SKM-1 treated with dmso at 0.1 percent for 144 hours (cell line): ENCODE results near the gene KDM4B.
"Not testable (repeated sequence)": the region's sequence is repeated elsewhere in the genome, so short reads cannot be mapped to it uniquely, and the experiment has no call there.

Experiments
- DNase-seq: peaks from one replicate; lab custom pipeline; 2025; ENCODE audit not compliant: unreplicated experiment; lab: John Stamatoyannopoulos, UW

Gene KDM4B

GRCh38 chr19:4968462-4969291, at the start of gene KDM4B:
KDM4B (plus strand) TSS chr19:4969113; CDS start chr19:5032891, 63,778 bp downstream.
- peak; percentile 99 for DNase-seq

DNA sequence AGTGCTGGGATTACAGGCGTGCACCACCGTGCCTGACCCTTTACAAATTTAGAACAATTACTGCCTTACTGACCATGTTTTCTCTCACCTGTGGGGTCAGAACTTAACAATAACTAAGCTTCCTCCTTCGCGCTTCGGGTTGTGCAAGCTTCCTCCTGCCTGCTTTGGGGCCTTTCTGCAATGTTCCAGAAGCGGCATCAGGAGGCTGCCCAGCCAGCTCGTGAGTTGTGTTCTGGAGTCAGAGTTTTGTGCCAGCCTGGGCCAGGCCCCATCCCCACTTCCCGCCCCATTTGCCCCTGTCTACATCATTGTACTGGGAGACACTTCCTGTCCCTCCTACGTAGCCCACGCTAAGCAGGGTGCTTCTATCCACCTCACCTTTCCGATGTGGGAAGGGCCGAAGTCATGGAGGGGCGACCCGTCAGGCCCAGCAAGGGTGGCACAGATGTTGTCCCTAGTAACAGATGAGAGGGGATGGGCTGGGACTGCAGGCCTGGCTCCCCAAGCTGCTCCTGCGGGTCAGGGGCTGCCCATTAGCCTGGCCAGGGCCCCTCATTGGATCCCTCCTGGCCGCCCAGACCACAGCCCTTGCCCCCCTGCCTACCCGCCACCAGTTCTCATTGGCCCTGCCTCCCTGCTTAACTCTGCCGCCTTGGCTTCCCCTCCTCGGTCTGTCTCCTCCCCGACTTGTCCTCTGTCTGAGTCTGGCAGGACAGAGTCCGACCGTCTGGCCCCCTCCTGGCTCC, 46.2 kb upstream of the KDM4B start:
- peak; percentile 62 for DNase-seq

GRCh38 chr19:4923276-4923747, 45.6 kb upstream of the KDM4B start:
- no peak for DNase-seq

DNA sequence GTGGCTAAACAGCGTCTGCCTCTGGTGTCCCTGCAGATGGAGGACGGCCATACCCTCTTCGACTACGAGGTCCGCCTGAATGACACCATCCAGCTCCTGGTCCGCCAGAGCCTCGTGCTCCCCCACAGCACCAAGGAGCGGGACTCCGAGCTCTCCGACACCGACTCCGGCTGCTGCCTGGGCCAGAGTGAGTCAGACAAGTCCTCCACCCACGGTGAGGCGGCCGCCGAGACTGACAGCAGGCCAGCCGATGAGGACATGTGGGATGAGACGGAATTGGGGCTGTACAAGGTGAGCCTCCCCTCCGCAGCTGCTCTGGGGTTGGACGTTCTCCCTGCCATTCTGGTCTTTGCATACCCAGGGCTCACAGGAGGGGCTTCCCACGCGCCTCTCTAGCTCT, 39.7 kb upstream of the KDM4B start:
- DNase-seq = no peak

GRCh38 chr19:4930664-4931063, 38.2 kb upstream of the KDM4B start:
- DNase-seq = no peak

GRCh38 chr19:4932711-4933110, 36.2 kb upstream of the KDM4B start:
- DNase-seq = no peak

DNA sequence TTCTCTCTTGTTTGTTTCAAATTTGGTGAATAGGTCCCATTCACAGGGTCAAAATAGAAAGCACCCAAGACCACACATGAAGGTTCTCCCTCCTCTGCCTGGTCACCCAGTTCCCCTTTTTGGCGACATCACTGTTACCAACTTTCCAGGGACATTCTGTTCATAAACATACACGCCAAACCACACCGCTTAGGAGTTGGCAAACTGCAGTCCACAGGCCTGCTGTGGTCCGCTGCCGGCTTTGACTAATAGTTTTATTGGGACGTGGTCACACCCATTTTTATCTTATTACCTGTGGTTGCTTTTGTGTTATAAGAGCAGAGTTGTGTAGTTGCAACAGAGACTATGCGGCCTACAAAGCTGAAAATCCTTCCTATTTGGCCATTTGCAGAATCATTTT, 35.4 kb upstream of the KDM4B start:
- no peak for DNase-seq

DNA sequence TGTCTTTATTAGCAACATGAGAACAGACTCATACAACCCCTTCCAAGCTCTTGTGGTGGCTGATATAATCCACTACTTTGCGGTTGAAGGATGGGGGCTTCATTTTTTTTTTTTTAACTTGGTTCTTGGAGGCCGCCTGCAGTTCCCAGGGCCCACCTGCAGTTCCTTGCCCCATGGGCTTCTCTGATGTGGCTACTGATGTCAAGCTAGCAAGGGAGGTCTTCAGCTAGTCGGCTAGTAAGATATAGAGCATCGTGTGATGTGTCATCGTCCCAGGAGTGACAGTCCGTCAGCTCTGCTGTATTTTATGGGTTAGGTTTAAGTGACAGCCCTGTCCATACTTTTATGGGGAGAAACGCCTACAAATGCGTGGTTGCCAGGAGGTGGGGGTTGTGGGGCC, 33.5 kb upstream of the KDM4B start:
- DNase-seq = no peak

DNA sequence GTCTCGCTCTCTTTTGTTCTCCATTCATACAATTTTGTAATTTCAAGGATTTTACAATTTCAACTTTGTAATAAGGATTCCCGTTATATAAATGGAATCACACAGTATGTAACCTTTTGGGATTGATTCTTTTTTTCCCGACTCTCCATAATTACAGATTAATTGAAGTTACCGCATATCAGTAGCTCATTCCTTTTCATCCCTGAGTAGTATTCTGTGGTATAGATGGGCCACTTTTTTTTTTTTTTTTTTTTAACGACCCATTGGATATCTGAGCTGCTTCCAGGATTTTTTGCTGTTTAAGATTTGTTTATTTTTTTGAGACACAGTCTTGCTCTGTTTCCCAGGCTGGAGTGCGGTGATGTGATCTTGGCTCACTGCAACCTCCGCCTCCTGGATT, 31.9 kb upstream of the KDM4B start:
- no peak for DNase-seq

DNA sequence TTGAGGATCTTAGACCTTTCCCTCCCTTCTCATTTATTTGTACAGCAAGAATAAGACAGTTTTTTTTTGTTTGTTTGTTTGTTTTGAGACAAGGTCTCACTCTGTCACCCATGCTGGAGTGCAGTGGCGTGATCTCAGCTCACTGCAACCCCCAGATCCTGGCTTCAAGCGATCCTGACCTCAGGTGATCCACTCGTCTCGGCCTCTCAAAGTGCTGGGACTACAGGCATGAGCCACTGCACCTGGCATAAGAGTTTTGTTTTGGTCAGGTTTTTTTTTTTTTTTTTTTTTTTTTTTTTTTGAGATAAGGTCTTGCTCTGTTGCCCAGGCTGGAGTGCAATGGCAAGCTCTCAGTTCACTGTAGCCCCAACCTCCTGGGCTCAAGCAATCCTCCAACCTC, 30.5 kb upstream of the KDM4B start:
- DNase-seq = not testable (repeated sequence)

- DNase-seq = no peak
Observed at GRCh38 chr19:4939466-4939865, 29.4 kb upstream of the KDM4B start.

- not testable (repeated sequence) for DNase-seq
Observed at GRCh38 chr19:4941638-4942169, 27.2 kb upstream of the KDM4B start.

GRCh38 chr19:4950650-4951049, 18.3 kb upstream of the KDM4B start:
- DNase-seq = not testable (repeated sequence)

DNA sequence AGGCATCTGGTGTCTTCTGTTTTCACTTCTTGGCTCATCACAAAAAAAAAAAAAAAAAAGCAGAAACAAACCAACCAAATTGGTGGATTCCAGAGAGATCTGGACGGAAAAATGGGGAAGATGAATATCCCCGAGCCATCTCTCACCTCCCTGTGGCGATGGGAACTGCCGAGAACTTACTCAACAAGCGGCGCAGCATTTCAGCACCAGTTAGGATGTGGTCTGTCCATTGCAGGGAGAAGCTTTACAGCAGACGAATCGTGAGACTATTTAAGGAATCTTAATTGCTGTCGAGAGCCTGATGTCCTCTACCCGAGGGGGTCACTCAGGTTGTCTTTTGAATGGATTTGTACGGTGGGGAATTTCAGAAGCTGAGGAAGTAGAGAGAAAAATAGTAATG, 17.3 kb upstream of the KDM4B start:
- DNase-seq = no peak

DNA sequence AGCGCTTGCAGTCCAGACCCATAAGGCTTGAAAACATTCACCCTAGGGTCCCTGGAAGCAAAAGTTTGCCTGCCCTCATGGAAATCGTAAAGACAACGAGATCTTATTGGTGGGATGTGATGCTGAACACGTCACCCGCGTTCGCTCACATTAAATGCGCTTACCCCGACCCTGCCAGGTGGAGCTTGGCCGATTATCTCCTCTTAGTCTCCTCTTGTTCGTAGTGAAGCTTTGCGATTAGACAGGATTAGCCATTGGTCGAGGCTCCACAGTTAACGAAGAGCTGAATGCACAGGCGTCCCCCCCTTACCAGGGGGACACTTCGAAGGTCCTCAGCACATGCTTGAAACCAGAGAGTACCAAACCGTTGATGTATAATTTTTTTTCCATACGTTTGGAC, 16.0 kb upstream of the KDM4B start:
- DNase-seq = no peak

GRCh38 chr19:4954320-4955149, 14.4 kb upstream of the KDM4B start:
- DNase-seq = not testable (repeated sequence)

DNA sequence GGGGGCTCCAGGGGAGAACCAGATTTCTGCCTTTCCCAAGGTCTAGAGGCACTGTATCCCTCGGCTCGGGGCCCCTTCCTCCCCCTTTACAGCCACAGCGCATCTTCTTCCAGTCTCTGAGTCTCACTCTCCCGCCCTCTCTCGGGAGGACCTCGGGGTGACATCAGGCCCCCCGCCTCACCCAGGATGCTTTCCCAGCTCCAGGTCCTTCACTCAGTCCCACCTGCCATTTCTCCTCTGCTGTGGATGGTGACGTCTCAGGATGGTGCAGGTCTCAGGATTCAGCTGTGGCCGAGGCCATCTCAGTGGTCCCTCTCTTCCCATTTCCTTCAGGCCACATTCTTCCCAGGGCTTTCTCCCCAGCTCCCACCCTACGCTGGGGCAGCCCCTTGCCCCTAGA, 13.6 kb upstream of the KDM4B start:
- DNase-seq = no peak

DNA sequence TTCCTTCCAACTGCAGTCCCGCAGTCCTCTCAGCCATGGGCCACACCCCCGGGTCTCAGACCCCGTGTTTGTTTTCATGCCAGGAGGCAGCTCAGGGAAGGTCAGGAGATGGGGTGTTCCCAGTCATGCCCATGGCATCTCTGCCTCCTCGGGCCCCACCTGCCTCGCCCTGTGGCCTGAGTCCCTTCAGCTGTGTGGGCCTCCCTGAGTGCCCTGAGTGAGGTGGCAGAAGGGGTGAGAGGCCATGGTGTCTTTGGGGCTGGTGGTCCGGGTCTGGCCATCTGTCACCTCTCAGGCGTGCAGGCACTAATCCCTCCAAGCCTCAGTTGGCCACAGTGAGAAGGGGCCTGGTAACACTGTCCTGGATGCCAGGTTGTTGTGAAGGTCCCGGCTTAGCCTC, 10.9 kb upstream of the KDM4B start:
- no peak for DNase-seq

- DNase-seq = no peak
Observed at GRCh38 chr19:4962085-4962619, 6.8 kb upstream of the KDM4B start.

DNA sequence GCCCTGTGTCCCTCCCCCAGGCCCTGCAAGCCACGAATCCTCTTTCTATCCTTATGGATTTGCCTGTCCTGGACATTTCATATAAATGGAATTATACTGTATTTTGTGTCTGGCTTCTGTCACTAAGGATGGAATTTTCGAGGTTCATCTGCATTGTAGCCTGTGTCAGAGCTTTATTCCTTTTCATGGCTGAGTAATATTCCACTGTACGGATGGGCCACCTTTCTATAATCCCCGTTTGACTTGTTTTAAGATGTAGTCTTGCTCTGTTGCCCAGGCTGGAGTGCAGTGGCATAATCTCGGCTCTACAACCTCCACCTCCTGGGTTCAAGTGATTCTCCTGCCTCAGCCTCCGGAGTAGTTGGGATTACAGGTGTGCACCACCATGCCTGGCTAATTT, 3.9 kb upstream of the KDM4B start:
- no peak for DNase-seq

GRCh38 chr19:4966591-4966990, 2.3 kb upstream of the KDM4B start:
- no peak for DNase-seq
